GM19035 (cell line): ENCODE data around the gene PRR4.

Experiments
- ATAC-seq: cut with Tn5 transposase; IDR thresholded peaks from one replicate; pipeline ENCODE4 v1.9.1; 2021; ENCODE audit not compliant: unreplicated experiment

Gene PRR4

GRCh38 chr12:10849425-10849878, at the start of gene PRR4:
Gene PRR4, minus strand, starts transcription at chr12:10849475. Its CDS starts 38 bp downstream, at chr12:10849437.
- no peak for ATAC-seq

GRCh38 chr12:10896854-10897253, 47.6 kb upstream of the PRR4 start:
- ATAC-seq = no peak

GRCh38 chr12:10891937-10892336, 42.7 kb upstream of the PRR4 start:
- no peak for ATAC-seq

- ATAC-seq = no peak
Observed at GRCh38 chr12:10889226-10889625, 40.0 kb upstream of the PRR4 start.

GRCh38 chr12:10884086-10884725, 34.9 kb upstream of the PRR4 start, which contains the start of gene PRH1:
Gene PRH1, minus strand, starts transcription at chr12:10884255. Its CDS starts 38 bp downstream, at chr12:10884217.
- no peak for ATAC-seq

- no peak for ATAC-seq
Observed at GRCh38 chr12:10873378-10873777, 24.1 kb upstream of the PRR4 start.

GRCh38 chr12:10867381-10867780, 18.1 kb upstream of the PRR4 start:
- no peak for ATAC-seq

- no peak for ATAC-seq
Observed at GRCh38 chr12:10863512-10864218, 14.4 kb upstream of the PRR4 start.

GRCh38 chr12:10861366-10861765, 12.1 kb upstream of the PRR4 start:
- no peak for ATAC-seq

GRCh38 chr12:10855807-10856206, 6.5 kb upstream of the PRR4 start:
- no peak for ATAC-seq

- ATAC-seq = no peak
Observed at GRCh38 chr12:10853776-10854175, 4.5 kb upstream of the PRR4 start.

- ATAC-seq = no peak
Observed at GRCh38 chr12:10851243-10851858, 2.1 kb upstream of the PRR4 start.

- ATAC-seq = no peak
Observed at GRCh38 chr12:10847744-10848143, 1.5 kb downstream of the PRR4 start.

GRCh38 chr12:10842862-10843261, 6.4 kb downstream of the PRR4 start:
- ATAC-seq = no peak

GRCh38 chr12:10838461-10838860, 10.8 kb downstream of the PRR4 start:
- ATAC-seq = no peak

GRCh38 chr12:10829994-10830393, 19.3 kb downstream of the PRR4 start:
- no peak for ATAC-seq

- no peak for ATAC-seq
Observed at GRCh38 chr12:10826258-10826657, 23.0 kb downstream of the PRR4 start, which contains the start of gene TAS2R10. Gene TAS2R10, minus strand, starts transcription at chr12:10826358. Its CDS starts 89 bp downstream, at chr12:10826269.

- ATAC-seq = no peak
Observed at GRCh38 chr12:10824957-10825356, 24.3 kb downstream of the PRR4 start.

GRCh38 chr12:10811883-10812536, 37.3 kb downstream of the PRR4 start:
- no peak for ATAC-seq

- no peak for ATAC-seq
Observed at GRCh38 chr12:10810068-10810467, 39.2 kb downstream of the PRR4 start, which contains the start of gene TAS2R9. Gene TAS2R9, minus strand, starts transcription at chr12:10810168. Its CDS starts 93 bp downstream, at chr12:10810075.

GRCh38 chr12:10807186-10807585, 42.1 kb downstream of the PRR4 start, which contains the start of gene TAS2R8:
Gene TAS2R8, minus strand, starts transcription at chr12:10807286. Its CDS starts 306 bp downstream, at chr12:10806980.
- ATAC-seq = no peak
